ENCODE results near the gene KCTD15.

KCTD15 gene

DNA sequence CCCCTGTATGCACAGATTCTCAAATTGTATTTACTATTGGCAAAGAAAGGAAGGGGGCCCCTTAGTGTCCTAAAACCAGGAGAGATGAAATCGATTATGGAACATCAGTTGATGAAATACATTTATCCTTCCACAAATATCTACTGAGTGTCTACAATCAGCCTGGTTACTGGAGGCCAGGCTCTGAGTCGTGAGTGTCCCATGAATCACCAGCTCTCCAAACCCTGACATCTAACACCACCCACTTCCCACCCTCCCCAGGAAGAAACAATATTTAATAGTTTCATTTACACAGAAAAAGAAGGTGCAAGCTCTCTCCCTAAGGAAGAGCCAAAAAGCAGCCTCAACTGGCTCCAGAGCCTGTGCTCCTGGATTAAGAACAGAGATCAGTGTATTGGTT is 25.2 kb downstream of the KCTD15 start:
- TF ChIP-seq FOXP2 (optimal IDR thresholded peaks at IDR 0.05; ENCODE audit: borderline replicate concordance, extremely low read depth, extremely low read length, insufficient read depth) = no peak
- TF ChIP-seq, protein P1, sequence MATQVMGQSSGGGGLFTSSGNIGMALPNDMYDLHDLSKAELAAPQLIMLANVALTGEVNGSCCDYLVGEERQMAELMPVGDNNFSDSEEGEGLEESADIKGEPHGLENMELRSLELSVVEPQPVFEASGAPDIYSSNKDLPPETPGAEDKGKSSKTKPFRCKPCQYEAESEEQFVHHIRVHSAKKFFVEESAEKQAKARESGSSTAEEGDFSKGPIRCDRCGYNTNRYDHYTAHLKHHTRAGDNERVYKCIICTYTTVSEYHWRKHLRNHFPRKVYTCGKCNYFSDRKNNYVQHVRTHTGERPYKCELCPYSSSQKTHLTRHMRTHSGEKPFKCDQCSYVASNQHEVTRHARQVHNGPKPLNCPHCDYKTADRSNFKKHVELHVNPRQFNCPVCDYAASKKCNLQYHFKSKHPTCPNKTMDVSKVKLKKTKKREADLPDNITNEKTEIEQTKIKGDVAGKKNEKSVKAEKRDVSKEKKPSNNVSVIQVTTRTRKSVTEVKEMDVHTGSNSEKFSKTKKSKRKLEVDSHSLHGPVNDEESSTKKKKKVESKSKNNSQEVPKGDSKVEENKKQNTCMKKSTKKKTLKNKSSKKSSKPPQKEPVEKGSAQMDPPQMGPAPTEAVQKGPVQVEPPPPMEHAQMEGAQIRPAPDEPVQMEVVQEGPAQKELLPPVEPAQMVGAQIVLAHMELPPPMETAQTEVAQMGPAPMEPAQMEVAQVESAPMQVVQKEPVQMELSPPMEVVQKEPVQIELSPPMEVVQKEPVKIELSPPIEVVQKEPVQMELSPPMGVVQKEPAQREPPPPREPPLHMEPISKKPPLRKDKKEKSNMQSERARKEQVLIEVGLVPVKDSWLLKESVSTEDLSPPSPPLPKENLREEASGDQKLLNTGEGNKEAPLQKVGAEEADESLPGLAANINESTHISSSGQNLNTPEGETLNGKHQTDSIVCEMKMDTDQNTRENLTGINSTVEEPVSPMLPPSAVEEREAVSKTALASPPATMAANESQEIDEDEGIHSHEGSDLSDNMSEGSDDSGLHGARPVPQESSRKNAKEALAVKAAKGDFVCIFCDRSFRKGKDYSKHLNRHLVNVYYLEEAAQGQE (IDR thresholded peaks at IDR 0.05; ENCODE audit: insufficient read depth in 1 of 2, low read depth in 2 of 2, low read length in 2 of 2) = no peak

DNA sequence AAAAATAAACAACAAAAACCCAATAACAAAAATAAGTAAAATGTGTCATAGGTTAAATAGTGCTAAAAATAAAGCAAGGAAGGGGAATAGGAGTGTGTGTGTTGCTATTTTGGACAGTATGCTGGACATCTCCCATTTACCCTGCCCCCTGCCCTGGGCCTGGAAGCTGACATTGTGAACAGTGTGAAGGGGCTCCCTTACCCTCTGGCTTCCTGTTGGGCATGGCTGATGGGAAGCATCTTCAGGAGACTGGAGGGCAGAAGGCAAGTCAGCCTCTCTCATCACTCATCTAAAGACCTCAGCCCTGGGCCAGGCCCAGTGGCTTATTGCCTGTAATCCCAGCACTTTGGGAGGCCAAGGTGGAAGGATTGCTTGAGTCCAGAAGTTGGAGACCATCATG is 26.7 kb downstream of the KCTD15 start:
- no peak for TF ChIP-seq FOXP2 (optimal IDR thresholded peaks at IDR 0.05; ENCODE audit: borderline replicate concordance, extremely low read depth, extremely low read length, insufficient read depth)

DNA sequence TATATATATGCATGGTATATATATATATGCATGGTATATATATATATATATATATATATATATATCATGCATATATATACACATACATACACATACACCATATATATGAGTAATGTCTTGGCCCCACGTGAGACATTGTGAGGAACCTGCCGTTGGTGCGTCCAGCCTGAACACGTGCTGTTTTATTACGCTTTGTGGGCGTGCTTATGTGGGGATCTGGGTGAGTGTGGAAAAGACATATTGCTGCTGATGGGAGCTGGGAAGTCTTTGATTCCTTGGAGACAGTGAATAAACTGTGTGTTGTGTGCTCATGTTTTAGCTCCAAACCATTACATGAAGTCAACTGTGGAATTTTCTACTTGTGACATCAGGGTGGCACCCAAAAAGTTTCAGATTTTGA is 28.9 kb downstream of the KCTD15 start:
- TF ChIP-seq TAF1 (IDR thresholded peaks at IDR 0.05; ENCODE audit: borderline replicate concordance, insufficient read depth, low read length) (no peak), FOXP2 (optimal IDR thresholded peaks at IDR 0.05; ENCODE audit: borderline replicate concordance, extremely low read depth, extremely low read length, insufficient read depth) (no peak), POLR2AphosphoS5 (IDR thresholded peaks at IDR 0.05; ENCODE audit: low read depth, low read length) (no peak), SIN3A (IDR thresholded peaks at IDR 0.05; ENCODE audit: borderline replicate concordance, insufficient read depth, low read length) (no peak)
- TF ChIP-seq, protein P1 (IDR thresholded peaks at IDR 0.05; ENCODE audit: insufficient read depth in 1 of 2, low read depth in 2 of 2, low read length in 2 of 2) = no peak

DNA sequence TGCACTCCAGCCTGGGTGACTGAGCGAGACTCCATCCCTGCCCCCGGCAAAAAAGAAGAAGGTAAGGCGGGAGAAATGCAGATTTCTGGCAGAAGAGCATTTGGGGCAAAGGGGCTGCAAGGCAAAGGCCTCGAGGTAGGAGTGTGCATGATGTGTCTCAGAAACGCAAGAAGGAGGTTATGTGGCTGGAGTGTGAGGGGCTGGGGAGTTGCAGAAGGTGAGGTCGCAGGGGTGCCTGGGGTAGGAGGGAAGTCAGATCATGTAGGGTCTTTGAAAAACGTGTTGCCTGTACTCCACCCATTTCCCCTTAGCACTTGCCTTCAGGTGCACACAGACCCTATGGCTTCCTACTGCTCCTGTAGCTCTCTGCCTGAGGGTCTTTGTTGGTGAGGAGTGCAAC is 29.9 kb downstream of the KCTD15 start:
- TF ChIP-seq FOXP2 (optimal IDR thresholded peaks at IDR 0.05; ENCODE audit: borderline replicate concordance, extremely low read depth, extremely low read length, insufficient read depth) (no peak), POLR2AphosphoS5 (IDR thresholded peaks at IDR 0.05; ENCODE audit: low read depth, low read length) (no peak), TAF1 (IDR thresholded peaks at IDR 0.05; ENCODE audit: borderline replicate concordance, insufficient read depth, low read length) (no peak), SIN3A (IDR thresholded peaks at IDR 0.05; ENCODE audit: borderline replicate concordance, insufficient read depth, low read length) (no peak)
- TF ChIP-seq, protein P1 (IDR thresholded peaks at IDR 0.05; ENCODE audit: insufficient read depth in 1 of 2, low read depth in 2 of 2, low read length in 2 of 2) = no peak

DNA sequence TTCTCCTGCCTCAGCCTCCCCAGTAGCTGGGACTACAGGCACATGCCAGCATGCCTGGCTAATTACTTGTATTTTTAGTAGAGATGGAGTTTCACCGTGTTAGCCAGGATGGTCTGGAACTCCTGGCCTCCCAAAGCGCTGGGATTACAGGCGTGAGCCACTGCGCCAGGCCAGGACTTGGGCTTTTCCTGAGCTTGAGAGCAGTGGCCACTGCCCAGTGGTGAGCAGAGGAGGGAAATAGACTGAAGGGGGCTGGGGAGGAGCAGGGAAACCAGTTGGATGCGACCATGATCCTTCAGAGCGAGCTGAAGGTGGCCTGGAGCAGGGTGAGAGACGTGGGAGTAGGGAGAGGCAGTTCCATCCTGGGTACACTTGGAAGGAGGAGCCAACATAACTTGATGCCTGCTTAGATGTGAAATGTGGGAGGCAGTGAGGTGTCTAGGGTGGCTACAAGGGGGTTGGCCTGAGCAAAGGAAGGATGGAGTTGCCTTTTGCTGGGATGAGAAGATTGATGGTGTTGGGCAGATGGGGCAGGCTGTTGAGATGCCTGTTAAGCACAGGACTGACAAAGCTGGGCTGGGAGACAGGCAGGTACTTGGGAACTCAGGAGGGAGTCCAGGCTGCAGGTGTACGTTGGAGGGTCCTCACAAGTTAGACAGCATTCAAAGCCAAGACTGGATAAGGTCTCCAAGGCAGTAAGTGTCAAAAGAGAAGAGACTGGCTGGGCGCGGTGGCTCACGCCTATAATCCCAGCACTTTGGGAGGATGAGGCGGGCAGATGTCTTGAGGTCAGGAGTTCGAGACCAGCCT is 31.8 kb downstream of the KCTD15 start:
- no peak for TF ChIP-seq SIN3A (IDR thresholded peaks at IDR 0.05; ENCODE audit: borderline replicate concordance, insufficient read depth, low read length)
- TF ChIP-seq, protein P1 (IDR thresholded peaks at IDR 0.05; ENCODE audit: insufficient read depth in 1 of 2, low read depth in 2 of 2, low read length in 2 of 2) = no peak
- TF ChIP-seq TAF1 (IDR thresholded peaks at IDR 0.05; ENCODE audit: borderline replicate concordance, insufficient read depth, low read length) = no peak
- no peak for TF ChIP-seq POLR2AphosphoS5 (IDR thresholded peaks at IDR 0.05; ENCODE audit: low read depth, low read length)
- TF ChIP-seq FOXP2 (optimal IDR thresholded peaks at IDR 0.05; ENCODE audit: borderline replicate concordance, extremely low read depth, extremely low read length, insufficient read depth) = no peak

All from PFSK-1 (cell line).